Measurements from ENCODE around the gene GPR87. TPM values are rescaled to one million over a fixed set of nuclear protein-coding genes. Genes with fewer than 3 reads are reported as not detected.

GPR87 gene
- total and polyA plus RNA-seq, 9 of the 15 experiments (the other 6 are each of a cell fraction or from before 2014, with no cell fraction given), result not detected

DNA sequence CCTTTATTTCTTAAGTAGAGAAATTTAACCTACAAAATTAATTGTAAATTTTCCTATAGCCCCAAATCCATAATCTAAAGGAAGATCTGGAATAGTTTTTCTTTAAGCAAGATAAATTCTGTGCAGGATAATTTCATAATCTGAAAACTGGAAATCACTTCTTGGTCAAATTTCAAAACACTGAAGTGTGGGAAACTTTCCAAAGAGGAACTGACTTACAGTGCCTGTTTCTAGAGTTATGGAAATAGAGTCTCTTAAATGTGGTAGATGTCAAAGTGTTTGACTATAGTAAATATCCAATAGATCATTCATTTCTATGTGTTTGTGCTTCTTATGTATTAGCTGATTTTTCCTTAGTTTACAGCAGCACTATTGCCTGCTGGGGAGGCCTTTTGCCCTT, 14.3 kb upstream of the GPR87 start (continued):
- TF ChIP-seq TFE3 (CRISPR knock-in tag; IDR thresholded peaks at IDR 0.05) (no peak), SAP30 (IDR thresholded peaks at IDR 0.05; ENCODE audit: borderline replicate concordance, insufficient read depth, low read depth, low read length, poor library complexity, severe bottlenecking) (no peak), NFE2L1 (tag; IDR thresholded peaks at IDR 0.05; ENCODE audit: borderline replicate concordance, low read depth) (no peak), GTF3C2 (IDR thresholded peaks at IDR 0.05; ENCODE audit: borderline replicate concordance, extremely low read depth, insufficient read length) (no peak), BRF1 (IDR thresholded peaks at IDR 0.05; ENCODE audit: borderline replicate concordance, extremely low read depth, insufficient read length) (no peak)

GRCh38 chr3:151330379-151330778, 13.8 kb upstream of the GPR87 start:
- CTCF ChIA-PET (ENCODE audit: low intra/inter-chr PET ratio), result no interaction called here
- FAIRE-seq (no peak), DNase-seq (ENCODE audit: extremely low read depth in 1 of 4, low spot score in 3 of 4) (no peak), ATAC-seq (no peak)
- no peaks in the 10 kb centered on the region for H3K9me1 ChIP-seq (ENCODE audit: control insufficient read depth, insufficient read depth, low read length)
- H3K9ac ChIP-seq (ENCODE audit: insufficient read depth in 1 of 2, low read depth in 2 of 2, low read length in 2 of 2), result no peak overlapping the region
- intact Hi-C loops (cut with micrococcal nuclease), result no loop called here
- no peak overlapping the region for H3K4me3 ChIP-seq
- H3K9me3 ChIP-seq (replicated peaks; ENCODE audit: control insufficient read depth, insufficient read depth, low read depth, low read length), result no peaks in the 10 kb centered on the region
- POLR2A ChIA-PET, result no interaction called here
- no peaks in the 10 kb centered on the region for H3K4me1 ChIP-seq (replicated peaks in 1 of 2; ENCODE audit: control insufficient read depth in 2 of 2, insufficient read depth in 2 of 2, low read length in 2 of 2)
- H3K79me2 ChIP-seq (ENCODE audit: control insufficient read depth, insufficient read depth, low read length), result no peaks in the 10 kb centered on the region
- no peaks in the 10 kb centered on the region for H3K36me3 ChIP-seq (ENCODE audit: control insufficient read depth, insufficient read depth, low read length)
- no peak overlapping the region for H2AFZ ChIP-seq (ENCODE audit: low read depth, low read length)
- H3K27me3 ChIP-seq (ENCODE audit: control insufficient read depth in 2 of 2, insufficient read depth in 2 of 2, low read length in 2 of 2), result no peaks in the 10 kb centered on the region; a peak in 1 of 5 replicates
- no TSS peak for BruUV-seq (replicated peaks)
- H3K4me2 ChIP-seq (ENCODE audit: insufficient read depth, low read length), result no peak overlapping the region
- WGBS (ENCODE audit: insufficient coverage, low coverage, missing lambda C conversion rate), result 1% methylated on average over 4 of the region's 4 CpGs
- in situ Hi-C loops (cut with MboI), result no loop called here
- H4K20me1 ChIP-seq (replicated peaks; ENCODE audit: control insufficient read depth, insufficient read depth, low read length), result no peaks in the 10 kb centered on the region
- no peak overlapping the region for H3K27ac ChIP-seq (ENCODE audit: extremely low read depth, low read depth, low read length)
- TF ChIP-seq ZNF609 (CRISPR knock-in tag; IDR thresholded peaks at IDR 0.05; ENCODE audit: borderline replicate concordance), result no peak
- TF ChIP-seq, protein P1, sequence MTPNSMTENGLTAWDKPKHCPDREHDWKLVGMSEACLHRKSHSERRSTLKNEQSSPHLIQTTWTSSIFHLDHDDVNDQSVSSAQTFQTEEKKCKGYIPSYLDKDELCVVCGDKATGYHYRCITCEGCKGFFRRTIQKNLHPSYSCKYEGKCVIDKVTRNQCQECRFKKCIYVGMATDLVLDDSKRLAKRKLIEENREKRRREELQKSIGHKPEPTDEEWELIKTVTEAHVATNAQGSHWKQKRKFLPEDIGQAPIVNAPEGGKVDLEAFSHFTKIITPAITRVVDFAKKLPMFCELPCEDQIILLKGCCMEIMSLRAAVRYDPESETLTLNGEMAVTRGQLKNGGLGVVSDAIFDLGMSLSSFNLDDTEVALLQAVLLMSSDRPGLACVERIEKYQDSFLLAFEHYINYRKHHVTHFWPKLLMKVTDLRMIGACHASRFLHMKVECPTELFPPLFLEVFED (CRISPR knock-in tag; conservative IDR thresholded peaks at IDR 0.05), result no peak
- TF ChIP-seq THRAP3 (IDR thresholded peaks at IDR 0.05; ENCODE audit: borderline replicate concordance), result no peak

Measured in K562 (cell line).